ENCODE measurements around the gene COX17.
"Not testable (repeated sequence)": the region's sequence is repeated elsewhere in the genome, so short reads cannot be mapped to it uniquely, and the experiment has no call there.

Gene COX17

GRCh38 chr3:119676771-119677640, at the start of gene COX17:
Gene COX17, minus strand, starts transcription at chr3:119677406. Its CDS starts 96 bp downstream, at chr3:119677310.
- DNase-seq (ENCODE audit: low read depth in 2 of 2): peak; percentile 86 to 91

- no peak for DNase-seq (ENCODE audit: low read depth in 2 of 2)
Measured at GRCh38 chr3:119726909-119727308, 49.7 kb upstream of the COX17 start.

DNA sequence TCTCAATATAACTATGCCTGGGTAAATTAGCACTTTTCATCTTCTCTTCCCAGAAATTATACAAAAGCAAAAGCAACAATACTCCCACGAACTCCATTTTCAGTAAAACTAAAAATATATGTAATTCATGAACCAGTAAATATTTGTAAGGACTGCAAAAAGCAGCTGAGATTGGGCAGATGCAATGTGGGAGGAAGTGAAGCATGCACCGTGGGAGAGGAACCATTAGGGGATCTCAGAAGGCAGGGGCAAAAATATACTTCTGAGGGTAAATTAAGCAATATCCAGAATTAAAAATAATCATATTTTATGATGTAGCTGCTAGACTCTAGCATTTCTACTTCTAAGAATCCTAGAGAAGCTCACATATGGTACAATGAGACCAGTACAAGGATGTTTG, 45.8 kb upstream of the COX17 start:
- no peak for DNase-seq (ENCODE audit: low read depth in 2 of 2)

DNA sequence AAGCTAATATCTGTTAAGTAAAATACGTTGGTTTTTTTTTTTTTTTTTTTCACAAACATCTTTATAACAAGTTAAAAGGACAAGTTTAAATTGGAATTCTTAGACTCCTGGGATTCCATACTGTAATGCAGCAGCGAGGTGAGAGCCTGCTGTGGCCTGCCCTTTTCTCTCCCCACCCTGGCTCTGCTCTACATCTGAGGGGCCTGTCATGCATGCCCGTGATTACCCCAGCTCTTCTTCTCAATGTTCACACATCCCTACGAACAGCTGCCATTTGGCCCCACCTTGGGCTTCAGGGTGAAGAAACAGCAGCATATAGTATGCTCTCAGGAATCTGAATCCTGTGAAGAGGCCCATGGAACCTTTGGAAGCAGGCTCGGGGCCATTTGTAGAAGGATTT, 40.3 kb upstream of the COX17 start:
- no peak for DNase-seq (ENCODE audit: low read depth in 2 of 2)

- DNase-seq (ENCODE audit: low read depth in 2 of 2): no peak
Measured at GRCh38 chr3:119716998-119717397, 39.8 kb upstream of the COX17 start.

DNA sequence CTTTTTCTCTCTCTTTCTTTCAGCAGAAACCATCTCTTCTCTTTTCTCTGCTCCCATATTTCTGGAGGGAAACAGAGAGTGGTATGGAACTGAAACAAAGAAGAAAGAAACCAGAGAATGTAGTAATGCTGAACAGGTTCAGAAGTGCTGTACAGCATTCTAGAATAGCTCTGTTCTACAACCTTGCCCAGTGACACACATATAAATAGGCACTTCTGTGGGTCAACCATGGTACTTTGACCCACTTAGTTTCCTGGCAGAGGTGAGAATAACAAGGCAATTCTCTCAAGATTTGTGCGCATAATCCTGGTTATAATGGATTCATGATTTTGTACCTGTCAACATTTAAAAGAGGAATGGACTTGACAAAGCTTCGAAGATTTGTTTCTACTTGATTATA, 37.9 kb upstream of the COX17 start:
- DNase-seq (ENCODE audit: low read depth in 2 of 2): no peak

DNA sequence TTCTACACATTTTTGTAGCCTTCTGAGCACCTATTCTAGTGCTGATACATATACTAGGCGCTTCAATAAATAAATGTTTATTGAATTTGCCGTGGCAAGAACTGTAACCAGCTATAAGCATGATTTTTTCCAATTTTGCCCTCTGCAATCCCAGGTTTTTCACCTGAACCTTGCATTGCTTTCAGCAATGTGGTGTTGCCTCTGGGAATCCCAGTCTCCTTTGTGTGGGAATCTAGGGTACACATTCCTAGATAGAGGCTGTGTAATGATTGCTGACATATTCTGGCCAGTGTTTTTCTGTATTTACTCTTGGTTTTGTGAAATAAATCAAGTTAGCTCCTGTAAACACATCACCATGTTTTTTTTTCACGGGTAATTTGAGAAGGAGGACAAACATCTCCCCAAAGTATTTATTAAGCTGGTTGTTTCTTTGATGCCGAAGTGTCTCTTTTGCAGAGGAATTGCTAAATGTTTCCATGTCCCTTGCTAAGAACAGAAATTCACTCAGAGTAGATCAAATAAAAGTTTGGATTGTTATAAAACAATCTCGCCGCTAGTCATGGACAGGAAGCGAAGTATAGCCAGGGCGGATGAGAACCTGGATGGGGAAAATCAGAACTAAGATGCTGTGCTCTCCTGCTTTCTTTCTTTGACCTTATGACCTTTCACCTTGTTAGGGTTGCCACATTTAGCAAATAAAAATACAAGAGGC, 26.8 kb upstream of the COX17 start:
- DNase-seq (ENCODE audit: low read depth in 2 of 2): no peak

GRCh38 chr3:119702530-119703527, 25.6 kb upstream of the COX17 start, which contains the start of gene CFAP91:
Gene CFAP91, plus strand, starts transcription at chr3:119703022. Its CDS starts 77 bp downstream, at chr3:119703099.
- DNase-seq (ENCODE audit: low read depth in 2 of 2): peak; percentile 66 to 78

DNA sequence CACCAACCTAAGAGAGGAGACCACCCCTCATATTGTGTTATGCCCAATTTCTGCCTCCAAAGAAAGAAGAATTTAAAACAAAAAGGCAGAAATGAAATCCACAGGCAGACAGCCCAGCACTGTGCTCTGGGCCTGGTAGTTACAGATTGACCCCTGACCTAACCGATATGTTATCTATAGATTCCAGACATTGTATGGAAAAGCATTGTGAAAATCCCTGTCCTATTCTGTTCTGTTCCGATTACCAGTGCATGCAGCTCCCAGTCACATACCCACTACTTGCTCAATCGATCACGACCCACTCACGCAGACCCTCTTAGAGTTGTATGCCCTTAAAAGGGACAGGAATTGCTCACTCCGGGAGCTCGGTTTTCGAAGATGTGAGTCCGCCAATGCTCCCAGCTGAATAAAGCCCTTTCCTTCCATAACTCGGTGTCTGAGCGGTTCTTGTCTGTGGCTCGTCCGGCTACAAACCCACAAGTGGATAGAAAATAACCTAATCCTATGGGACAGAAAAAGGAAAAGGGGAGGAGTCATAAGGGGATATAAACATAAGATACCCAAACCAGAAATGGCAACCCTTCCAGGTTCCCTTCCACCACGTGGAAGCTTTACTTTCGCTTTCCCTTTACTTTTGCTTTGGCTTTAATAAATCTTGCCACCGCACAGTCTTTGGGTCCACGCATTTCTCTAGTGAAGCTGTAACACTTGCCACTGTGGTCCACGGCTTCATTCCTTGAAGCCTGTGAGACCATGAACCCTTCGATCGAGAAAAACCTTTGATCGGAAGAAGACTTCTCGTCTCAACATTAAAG, 23.9 kb upstream of the COX17 start:
- no peak for DNase-seq (ENCODE audit: low read depth in 2 of 2)

DNA sequence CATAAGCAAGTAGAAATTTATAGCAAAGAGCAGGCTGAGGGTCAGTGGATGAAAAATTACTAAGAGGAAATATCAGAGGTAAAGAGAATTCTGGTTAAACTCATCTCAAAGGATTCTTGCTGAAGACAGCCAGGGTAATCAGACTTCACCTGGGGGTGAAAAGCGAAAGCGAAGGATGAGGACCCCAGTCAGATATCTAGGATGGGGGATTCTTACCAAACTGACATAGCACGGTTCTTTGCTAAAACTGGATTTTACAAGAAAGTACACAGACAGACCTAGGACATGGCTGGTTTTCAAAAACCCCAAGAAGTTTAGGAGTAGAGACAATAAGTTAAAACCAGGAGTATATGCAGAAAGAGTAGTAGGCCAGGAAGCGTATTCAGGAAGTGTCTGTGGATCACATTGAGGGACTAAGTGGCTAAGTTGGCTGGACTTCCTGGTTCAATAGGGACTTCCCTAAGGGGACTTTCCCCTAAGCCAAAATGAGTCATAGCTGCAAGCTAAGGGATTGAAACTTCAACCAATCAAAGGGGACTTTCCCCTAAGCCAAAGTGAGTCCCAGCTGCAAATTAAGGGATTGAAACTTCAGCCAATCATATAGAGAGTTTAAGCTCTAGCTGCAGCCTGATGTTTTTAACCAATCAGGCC, 23.2 kb upstream of the COX17 start:
- DNase-seq (ENCODE audit: low read depth in 2 of 2): no peak

- DNase-seq (ENCODE audit: low read depth in 2 of 2): no peak
Measured at GRCh38 chr3:119697394-119697793, 20.2 kb upstream of the COX17 start.

GRCh38 chr3:119695480-119695879, 18.3 kb upstream of the COX17 start:
- no peak for DNase-seq (ENCODE audit: low read depth in 2 of 2)

- no peak for DNase-seq (ENCODE audit: low read depth in 2 of 2)
Measured at GRCh38 chr3:119690043-119690656, 12.9 kb upstream of the COX17 start.

DNA sequence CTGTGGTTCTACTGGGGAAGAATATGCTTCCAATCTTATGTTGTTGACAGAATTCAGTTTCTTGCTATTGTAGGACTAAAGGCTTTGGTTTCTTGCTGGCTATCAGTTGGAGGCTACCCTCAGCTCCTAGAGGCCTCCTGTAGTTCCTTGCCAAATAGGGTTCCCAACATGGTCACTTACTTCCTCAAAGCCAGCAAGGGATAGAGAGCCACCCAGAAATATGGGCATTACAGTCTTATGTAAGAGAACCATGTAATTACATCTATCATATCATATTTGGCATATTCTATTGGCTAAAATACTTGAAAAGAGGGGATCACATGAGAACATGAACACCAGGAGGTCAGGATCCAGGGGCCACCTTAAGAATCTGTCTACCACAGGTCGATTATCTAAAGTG, 6.2 kb upstream of the COX17 start:
- no peak for DNase-seq (ENCODE audit: low read depth in 2 of 2)

- no peak for DNase-seq (ENCODE audit: low read depth in 2 of 2)
Measured at GRCh38 chr3:119681279-119681678, 4.1 kb upstream of the COX17 start.

DNA sequence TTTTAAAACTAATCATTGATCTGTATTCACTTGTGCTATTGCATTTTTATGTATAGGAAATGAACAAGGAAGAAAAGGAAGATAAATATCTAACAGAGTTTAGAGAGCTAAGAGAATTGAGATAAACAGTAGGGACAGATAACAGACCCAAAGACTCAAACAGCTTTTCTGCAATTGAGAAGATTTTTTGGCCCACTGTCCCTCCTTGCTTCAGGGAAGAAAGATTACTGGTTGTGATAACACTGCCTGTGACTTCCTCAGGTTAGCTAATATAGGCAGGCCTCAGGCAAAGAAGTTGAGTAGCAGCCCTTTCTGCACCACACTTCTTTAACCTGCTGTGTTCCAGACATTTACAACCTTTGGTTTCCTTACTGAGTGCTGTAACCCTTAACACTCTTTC, 2.7 kb upstream of the COX17 start:
- DNase-seq (ENCODE audit: low read depth in 2 of 2): no peak

- not testable (repeated sequence) for DNase-seq (ENCODE audit: low read depth in 2 of 2)
Measured at GRCh38 chr3:119678209-119678608, 1.0 kb upstream of the COX17 start.

- DNase-seq (ENCODE audit: low read depth in 2 of 2): no peak
Measured at GRCh38 chr3:119677641-119677934, 382 bp upstream of the COX17 start.

GRCh38 chr3:119676020-119676419, 1.2 kb downstream of the COX17 start:
- no peak for DNase-seq (ENCODE audit: low read depth in 2 of 2)

All from activated CD4-positive, alpha-beta T cell treated with anti-CD3 and anti-CD28 coated beads for 24 hours (primary cell).